Astrocyte of the spinal cord (primary cell): ENCODE results near the gene MCRIP2.

Experiments used
- DNase-seq: peaks from one replicate; pipeline ENCODE4 v3.0.0; 2011; ENCODE audit warnings: low read depth, low spot score
- H3K4me3 ChIP-seq: 2 replicates; pipeline ENCODE4 v1.5.1; 2011; ENCODE audit warnings: low read depth, mild to moderate bottlenecking, low read length, moderate library complexity
- in situ Hi-C: cut with HindIII; loops from 2 replicates; pipeline ENCODE4 v1.10.0; 2017; ENCODE audit warnings: low sequenced_read_pairs
- TF ChIP-seq, protein P1 (sequence below): IDR thresholded peaks from 2 replicates; pipeline ENCODE4 v1.5.1; 2012; ENCODE audit warnings: low read depth, mild to moderate bottlenecking, low read length, inconsistent platforms

Gene MCRIP2

GRCh38 chr16:637081-638018 is 4.3 kb upstream of the MCRIP2 start:
- DNase-seq: peak; percentile 90
- H3K4me3 ChIP-seq: peak overlapping the region; percentile 67
- in situ Hi-C loops: no loop called here
- TF ChIP-seq, protein P1, sequence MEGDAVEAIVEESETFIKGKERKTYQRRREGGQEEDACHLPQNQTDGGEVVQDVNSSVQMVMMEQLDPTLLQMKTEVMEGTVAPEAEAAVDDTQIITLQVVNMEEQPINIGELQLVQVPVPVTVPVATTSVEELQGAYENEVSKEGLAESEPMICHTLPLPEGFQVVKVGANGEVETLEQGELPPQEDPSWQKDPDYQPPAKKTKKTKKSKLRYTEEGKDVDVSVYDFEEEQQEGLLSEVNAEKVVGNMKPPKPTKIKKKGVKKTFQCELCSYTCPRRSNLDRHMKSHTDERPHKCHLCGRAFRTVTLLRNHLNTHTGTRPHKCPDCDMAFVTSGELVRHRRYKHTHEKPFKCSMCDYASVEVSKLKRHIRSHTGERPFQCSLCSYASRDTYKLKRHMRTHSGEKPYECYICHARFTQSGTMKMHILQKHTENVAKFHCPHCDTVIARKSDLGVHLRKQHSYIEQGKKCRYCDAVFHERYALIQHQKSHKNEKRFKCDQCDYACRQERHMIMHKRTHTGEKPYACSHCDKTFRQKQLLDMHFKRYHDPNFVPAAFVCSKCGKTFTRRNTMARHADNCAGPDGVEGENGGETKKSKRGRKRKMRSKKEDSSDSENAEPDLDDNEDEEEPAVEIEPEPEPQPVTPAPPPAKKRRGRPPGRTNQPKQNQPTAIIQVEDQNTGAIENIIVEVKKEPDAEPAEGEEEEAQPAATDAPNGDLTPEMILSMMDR: no peak

- no peak for DNase-seq
- TF ChIP-seq, protein P1: no peak
- in situ Hi-C loops: no loop called here
- H3K4me3 ChIP-seq: no peak overlapping the region
Measured at GRCh38 chr16:638034-638543, 3.5 kb upstream of the MCRIP2 start.

DNA sequence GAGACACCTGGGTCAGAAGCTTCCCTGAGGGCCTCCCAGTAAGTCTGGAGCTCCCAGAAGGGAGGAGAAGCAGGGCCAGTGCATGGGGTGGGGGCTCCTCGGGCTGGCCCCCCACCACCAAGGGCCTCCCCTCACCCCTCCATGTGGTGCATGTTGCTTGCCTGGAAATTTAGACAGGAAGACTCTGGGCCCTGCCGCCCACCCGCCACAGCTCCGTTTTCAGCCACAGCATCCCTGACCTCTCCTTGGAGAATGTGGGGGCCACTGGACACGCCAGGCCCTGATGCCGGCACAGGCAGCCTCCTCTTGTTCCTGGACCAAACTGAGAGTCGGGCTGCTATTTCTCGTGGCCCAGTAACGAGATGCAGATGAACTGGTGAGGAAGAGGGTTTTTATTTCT is 2.8 kb upstream of the MCRIP2 start:
- DNase-seq: no peak
- H3K4me3 ChIP-seq: no peak overlapping the region
- TF ChIP-seq, protein P1: no peak
- in situ Hi-C loops: no loop called here

- TF ChIP-seq, protein P1: no peak
- no peak overlapping the region for H3K4me3 ChIP-seq
- no peak for DNase-seq
- in situ Hi-C loops: no loop called here
Measured at GRCh38 chr16:640614-641013, 1.0 kb upstream of the MCRIP2 start.

DNA sequence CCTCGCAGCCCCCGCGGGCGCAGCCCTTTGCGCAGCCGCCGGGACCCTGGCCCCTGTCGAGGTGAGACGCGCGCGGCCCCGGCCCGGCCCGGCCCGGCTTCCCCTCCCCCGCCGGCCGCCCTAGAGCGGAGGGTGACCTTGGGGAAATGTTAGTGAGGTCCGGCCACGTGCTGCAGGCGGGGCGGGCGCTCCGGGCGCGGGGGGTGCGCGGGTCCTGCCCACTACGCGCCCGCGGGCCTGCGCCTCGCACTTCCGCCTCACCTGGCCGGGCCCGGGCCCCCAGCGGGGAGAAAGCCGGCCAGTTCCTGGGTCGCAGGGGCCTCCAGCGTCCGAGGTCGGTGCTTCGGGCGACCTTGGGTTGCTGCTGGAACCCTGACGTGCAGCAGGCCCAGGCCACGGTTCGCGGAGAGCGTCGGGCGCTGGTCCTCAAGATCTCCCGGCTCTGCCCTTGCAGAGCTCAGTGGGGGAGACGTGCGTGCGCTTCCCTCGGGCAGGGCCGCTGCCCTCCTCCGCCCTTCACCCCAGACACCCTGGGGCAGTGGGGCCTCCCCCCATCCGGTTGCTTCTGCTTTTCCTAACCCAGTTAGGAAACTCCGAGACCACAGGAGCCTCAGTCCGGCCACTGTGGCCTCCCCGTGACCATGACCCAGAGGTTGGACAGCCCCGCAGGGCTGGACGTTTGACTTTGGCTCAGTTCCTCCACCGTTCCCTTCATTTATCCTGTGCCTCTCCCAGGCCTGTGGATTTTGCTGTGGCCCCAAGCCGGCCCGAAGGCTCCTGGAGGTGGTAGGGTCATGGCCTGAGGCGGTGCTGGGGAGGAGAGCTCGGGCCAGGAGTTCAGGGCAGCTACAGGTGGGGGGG is 791 bp downstream of the MCRIP2 start:
- no peak for DNase-seq
- H3K4me3 ChIP-seq: peak overlapping the region; percentile 50
- TF ChIP-seq, protein P1: no peak
- in situ Hi-C loops: no loop called here

DNA sequence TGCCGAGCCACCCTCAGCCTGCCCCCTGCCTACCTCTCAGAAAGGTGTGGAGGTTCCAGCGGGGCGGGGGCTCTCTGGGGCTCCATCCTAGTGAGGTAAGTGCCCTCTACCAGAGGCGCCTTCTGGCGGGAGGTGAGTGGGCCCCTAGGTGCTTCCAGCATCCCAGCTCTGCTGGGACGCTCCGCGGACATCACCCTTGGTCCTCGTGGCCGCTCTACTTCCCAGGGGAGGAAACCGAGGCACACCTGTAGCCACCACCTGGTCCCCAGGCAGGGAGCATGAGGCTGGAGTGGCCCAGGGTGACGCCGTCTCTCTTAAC is 1.4 kb downstream of the MCRIP2 start:
- no peak for DNase-seq
- TF ChIP-seq, protein P1: no peak
- no peak overlapping the region for H3K4me3 ChIP-seq
- in situ Hi-C loops: no loop called here
